GM21723 (cell line): Measurements from ENCODE around the gene DES.

Experiments
- ATAC-seq: cut with Tn5 transposase; IDR thresholded peaks from one replicate; pipeline ENCODE4 v1.9.1; 2021; ENCODE audit warnings: mild to moderate bottlenecking, moderate library complexity; ENCODE audit not compliant: unreplicated experiment

The DES gene

DNA sequence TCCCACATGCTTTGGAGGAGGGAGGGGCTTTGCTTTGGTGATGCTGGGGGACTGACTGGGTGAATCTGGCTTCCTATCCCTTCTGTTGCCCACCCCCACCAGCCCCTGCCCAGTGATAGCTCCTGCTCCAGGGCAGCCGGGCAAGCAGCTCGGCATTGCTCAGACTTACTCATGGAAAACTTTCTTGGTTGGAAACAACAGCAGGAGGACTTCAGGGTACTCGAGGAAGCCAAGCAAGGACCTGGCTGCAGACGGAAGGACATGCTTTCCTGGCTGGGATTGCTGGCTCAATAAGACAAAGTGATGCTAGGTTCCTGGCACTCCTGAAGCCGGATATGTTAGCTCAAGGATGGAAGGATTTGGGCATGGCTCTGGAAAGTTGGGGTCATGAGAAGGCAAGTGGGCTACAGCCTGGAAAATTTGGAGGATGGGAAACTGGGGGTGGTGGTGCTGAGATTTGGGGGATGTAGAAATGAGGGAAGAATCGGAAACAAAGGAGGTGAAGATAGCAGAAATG, 19.6 kb downstream of the DES start:
- ATAC-seq = no peak

DNA sequence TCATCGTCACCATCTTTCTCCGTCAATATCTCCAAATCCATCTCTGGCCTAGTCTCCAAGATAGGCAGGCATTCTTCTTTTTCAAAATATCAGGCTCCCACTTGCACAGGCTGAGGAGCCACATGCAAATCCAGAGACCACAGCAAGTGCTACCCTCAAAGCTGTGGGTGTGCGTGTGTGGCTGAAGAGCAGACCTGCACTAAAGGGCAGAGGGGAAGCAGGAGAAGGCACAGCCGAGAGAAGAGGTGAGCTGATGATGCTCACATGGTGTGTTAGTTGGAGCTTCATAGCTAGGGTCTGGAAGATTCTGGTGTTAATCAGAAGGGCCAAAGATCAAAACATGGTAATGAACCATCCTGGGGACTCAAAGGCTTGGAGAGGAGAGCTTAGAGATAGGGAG, 20.3 kb downstream of the DES start:
- ATAC-seq = no peak

DNA sequence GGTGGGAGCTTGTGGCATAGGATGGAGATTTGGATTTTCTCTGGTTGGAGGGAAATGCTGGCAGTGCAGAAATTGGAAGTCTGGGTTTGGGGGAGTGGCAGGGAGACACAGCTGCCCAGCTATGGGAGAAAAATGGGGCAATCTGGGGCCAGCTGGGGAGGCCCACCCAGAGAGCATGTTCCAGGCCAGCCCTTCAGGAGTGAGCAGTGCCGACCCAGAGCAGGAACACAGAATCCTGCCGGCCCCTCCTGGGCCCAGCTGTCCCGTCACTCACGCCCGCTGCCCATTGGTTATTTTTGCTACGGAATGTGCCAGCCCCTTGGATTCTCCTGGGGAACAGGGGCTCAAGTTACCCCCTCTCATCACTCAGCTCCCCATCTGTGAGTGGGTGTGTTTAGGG, 21.3 kb downstream of the DES start:
- no peak for ATAC-seq

- no peak for ATAC-seq
Measured at GRCh38 chr2:219440388-219441256, 22.4 kb downstream of the DES start.

- no peak for ATAC-seq
Measured at GRCh38 chr2:219441451-219442255, 23.5 kb downstream of the DES start.

GRCh38 chr2:219442256-219443015, 24.3 kb downstream of the DES start:
- ATAC-seq = no peak

DNA sequence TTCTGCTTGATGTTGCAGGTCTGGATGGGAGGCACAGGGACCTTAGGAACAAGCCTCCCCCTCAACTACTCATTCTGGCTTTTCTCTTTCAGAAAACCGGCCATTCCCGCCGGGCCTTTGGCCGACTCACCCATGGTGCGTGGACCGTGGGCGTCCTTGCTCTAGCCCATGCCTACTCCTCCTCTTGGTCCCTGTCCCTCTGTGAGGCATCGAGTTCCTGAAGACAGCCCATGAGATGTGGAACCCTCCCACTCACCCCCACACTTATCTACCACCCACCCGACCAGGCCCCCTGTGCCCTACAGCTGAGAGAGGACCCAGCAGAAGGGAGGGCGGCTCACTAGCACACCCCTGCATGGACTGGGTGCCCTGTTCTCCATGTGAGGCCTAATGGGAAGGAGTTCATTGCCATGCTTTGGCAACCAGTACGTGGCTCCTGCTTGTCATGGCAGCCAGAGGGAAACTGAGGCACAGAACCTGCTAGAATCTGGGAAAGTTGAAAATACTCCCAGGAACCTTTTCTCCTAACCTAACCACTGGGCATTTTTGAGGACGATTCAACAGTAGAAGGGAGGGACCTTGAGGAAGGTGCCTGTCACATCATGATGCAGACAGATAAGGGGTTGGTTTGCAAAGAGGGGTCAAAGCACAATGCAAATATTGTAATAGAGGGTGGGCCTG, 25.0 kb downstream of the DES start:
- no peak for ATAC-seq

- no peak for ATAC-seq
Measured at GRCh38 chr2:219443697-219444023, 25.5 kb downstream of the DES start.

- ATAC-seq = no peak
Measured at GRCh38 chr2:219444566-219445091, 26.5 kb downstream of the DES start.

DNA sequence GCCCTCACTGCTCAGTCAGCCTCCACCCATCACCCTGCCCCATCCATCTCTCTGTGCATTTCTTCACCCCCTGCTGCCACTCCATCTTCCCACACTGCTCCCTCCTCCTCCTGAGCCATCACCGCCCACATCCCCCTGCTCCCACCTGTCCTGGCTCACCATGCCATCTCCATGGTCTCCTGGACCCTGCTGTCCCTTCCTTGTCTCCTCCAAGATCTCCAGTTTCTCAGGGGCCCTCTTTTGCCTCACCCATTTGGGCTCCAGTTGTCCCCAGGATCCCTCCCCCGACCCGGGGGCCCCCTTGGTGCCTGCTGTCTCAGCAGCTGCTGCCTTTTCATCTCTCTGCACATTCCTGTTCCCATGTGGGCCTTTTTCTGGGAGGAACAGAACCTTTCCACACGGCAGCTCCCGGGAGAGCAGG, 27.1 kb downstream of the DES start:
- ATAC-seq = no peak

GRCh38 chr2:219446101-219446504, 27.9 kb downstream of the DES start:
- ATAC-seq = no peak

DNA sequence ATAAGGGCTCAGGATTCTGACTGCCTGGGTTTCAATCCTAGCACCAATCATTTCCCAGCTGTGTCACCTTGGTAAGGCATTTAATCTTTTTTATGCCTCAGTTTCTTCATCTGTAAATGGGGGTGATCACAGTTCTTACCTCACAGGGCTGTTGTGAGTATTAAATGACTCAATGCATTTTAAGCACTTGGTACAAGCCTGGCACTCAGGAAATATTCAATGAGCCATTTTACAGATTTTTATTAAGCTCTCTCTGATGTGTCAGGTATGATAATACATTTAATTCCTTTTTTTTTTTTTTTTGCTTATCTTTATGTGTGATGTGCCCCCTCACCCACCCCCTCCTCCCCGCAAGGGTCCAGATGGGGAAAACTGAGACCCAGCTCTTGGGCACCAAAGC, 28.5 kb downstream of the DES start:
- ATAC-seq = no peak

DNA sequence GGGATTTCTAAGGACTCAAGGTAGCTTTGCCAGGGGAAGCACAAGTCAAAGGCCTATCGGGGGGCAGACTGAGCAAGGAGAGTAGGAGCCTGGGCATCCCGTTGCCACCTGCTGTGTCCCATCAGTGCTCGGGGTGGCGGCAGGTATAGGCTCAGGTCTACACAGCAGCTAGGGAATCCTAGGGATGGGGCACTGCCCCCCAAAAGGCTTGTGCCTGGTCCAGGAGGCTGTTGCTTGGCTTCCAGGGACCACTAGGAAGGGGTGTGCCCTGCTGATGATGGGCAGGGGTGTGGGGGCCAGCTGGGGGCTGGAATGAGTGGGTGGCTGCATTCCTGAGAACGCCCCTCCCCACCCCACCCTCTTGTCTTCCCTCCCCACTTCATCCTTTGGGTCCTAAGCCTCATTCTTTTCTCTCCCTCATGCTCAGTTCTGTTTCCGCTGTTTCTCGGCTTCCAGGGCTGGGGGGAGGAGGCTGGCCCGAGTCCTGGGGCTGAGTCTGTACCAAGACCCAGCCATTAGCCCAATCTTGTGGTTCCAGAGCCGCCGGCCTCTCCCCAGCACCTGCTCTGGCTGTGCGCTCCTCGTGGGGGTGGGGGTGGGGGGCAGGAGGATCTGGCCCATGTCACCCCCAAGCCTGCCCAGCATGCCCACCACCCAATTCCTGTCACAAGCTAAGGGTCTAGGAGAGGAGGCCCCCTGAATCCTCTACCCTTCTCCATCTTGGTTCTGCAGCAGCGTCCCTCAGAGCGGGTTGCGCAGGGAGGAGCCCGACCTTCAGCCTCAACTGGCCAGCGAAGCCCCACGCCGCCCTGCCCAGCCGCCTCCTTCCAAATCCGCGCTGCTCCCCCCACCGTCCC, 29.3 kb downstream of the DES start:
- no peak for ATAC-seq

- no peak for ATAC-seq
Measured at GRCh38 chr2:219448099-219448775, 30.1 kb downstream of the DES start.

DNA sequence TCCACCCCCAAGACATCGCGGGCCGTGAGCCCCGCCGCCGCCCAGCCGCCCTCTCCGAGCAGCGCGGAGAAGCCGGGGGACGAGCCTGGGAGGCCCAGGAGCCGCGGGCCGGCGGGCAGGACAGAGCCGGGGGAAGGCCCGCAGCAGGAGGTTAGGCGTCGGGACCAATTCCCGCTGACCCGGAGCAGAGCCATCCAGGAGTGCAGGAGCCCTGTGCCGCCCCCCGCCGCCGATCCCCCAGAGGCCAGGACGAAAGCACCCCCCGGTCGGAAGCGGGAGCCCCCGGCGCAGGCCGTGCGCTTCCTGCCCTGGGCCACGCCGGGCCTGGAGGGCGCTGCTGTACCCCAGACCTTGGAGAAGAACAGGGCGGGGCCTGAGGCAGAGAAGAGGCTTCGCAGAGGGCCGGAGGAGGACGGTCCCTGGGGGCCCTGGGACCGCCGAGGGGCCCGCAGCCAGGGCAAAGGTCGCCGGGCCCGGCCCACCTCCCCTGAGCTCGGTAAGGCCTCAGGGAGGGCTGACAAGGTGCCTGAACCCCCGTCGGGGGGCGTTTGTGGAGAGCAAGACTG, 30.7 kb downstream of the DES start:
- ATAC-seq = no peak

DNA sequence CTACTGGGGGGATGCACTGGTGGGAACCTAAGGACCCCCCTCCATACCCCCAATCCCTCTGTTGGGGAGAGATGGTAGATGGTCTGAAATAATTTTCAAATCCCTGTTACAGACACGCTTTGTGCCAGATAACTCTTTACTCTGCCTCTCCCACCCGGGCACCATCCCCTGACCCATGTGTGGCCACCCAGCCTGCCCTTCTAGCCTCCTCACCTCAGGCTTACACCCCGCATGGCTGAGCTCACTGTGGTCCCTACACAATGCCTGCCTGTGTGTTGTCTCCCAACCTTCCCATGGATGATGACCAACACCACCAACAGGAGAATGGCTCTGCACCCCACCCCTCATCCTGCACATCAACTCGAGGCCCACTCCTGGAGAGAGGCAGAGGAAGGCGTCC, 31.4 kb downstream of the DES start:
- no peak for ATAC-seq

GRCh38 chr2:219451661-219452360, 33.6 kb downstream of the DES start:
- ATAC-seq = no peak
